Measurements from ENCODE around the gene FKBP2. TPM values are rescaled to one million over a fixed set of nuclear protein-coding genes. Genes with fewer than 3 reads are reported as not detected.

Gene FKBP2
- total RNA-seq, 1 donor from 2014 or later: 45.5 TPM

DNA sequence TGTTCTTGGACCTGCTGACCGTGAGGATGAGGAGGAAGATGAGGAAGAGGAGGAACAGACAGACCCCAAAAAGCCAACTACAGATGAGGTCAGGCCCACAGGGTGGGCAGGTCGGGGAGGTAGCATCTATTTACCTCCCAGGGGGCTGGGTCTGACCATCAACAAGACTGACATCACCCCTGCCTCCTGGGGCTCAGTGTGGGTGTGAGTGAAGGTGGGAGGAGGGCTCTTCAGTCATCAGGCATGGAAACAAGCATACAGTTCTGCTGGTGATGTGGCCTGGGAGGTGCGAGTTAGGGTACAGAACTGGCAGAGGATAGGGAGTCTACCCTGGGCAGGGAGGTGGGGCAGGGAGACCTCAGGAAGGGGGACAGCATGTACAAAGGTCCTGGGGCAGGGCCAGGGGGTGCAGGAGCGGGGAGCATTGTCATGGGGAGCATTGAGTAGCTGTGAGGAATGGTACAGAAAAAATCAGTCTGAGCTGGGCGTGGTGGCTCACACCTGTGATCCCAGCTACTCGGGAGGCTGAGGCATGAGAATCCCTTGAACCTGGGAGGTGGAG is 19.3 kb downstream of the FKBP2 start:
- Histone ChIP-seq H3K27ac (replicated peaks) (no peak overlapping the region), H3K27me3 (ENCODE audit: low read depth) (no peaks in the 10 kb centered on the region), H3K9me3 (replicated peaks) (no peaks in the 10 kb centered on the region), H3K36me3 (peaks cover 90% of the 10 kb centered on the region), H3K4me3 (no peak overlapping the region), H3K4me1 (no peaks in the 10 kb centered on the region)
- intact Hi-C loops (cut with micrococcal nuclease): no loop called here
- no peak for TF ChIP-seq CTCF (IDR thresholded peaks at IDR 0.05; ENCODE audit: borderline replicate concordance)
- no peak for DNase-seq

DNA sequence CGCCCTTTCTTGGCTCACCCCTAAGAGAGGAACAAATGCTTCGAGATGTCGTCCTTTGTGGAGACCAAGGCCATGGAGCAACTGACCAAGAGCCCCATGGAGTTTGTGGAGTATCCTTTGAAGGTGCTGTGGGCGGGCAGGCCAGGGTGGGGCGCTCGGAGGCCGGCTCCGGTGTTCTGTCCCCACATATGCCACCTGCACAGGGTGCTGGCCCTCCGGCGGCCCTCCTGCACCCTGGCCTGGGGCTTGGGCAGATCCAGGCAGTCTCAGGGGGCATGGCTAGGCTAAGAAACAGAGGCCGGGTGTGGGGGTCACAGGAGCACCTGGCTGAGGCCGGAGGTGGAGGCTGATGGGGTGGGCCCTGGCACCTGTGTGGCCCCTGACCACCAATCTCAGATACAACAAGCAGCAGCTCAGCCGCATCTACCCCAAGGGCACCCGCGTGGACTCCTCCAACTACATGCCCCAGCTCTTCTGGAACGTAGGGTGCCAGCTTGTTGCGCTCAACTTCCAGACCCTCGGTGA is 20.7 kb downstream of the FKBP2 start:
- H3K4me3 ChIP-seq: no peak overlapping the region

DNA sequence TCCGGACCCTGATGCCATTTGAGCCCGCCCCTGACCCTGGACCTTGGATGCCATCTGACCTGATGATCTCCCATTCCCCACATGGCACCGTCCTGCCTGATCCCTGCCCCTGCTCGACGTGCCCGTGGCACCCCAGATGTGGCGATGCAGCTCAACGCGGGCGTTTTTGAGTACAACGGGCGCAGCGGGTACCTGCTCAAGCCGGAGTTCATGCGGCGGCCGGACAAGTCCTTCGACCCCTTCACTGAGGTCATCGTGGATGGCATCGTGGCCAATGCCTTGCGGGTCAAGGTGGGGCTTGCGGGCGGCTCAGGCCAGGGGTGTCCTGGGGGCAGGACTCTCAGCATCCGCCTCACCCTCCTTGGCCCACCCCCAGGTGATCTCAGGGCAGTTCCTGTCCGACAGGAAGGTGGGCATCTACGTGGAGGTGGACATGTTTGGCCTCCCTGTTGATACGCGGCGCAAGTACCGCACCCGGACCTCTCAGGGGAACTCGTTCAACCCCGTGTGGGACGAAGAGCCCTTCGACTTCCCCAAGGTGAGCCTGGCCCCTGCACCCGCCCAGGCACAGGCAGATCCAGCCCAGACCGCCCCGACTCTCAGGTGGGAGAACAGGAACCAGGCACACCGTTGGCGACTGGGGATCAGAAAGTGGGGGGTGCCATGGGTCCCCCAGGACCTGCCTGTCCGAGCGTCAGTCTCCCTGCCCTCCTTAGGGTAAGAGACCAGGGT is 21.5 kb downstream of the FKBP2 start:
- no peak for TF ChIP-seq CTCF (IDR thresholded peaks at IDR 0.05; ENCODE audit: borderline replicate concordance)
- H3K4me3 ChIP-seq: no peak overlapping the region
- H3K9me3 ChIP-seq (replicated peaks): no peaks in the 10 kb centered on the region
- peaks cover 10% of the 10 kb centered on the region for H3K4me1 ChIP-seq
- no peak for DNase-seq
- H3K27ac ChIP-seq (replicated peaks): no peak overlapping the region
- intact Hi-C loops (cut with micrococcal nuclease): no loop called here
- H3K36me3 ChIP-seq: peaks cover 84% of the 10 kb centered on the region
- no peaks in the 10 kb centered on the region for H3K27me3 ChIP-seq (ENCODE audit: low read depth)

More for the DNA sequence above, 20.7 kb downstream of the FKBP2 start:
- peaks cover 2% of the 10 kb centered on the region for H3K4me1 ChIP-seq
- intact Hi-C loops (cut with micrococcal nuclease): no loop called here
- H3K36me3 ChIP-seq: peaks cover 89% of the 10 kb centered on the region
- H3K9me3 ChIP-seq (replicated peaks): no peaks in the 10 kb centered on the region
- TF ChIP-seq CTCF (IDR thresholded peaks at IDR 0.05; ENCODE audit: borderline replicate concordance): no peak
- no peak overlapping the region for H3K27ac ChIP-seq (replicated peaks)
- H3K27me3 ChIP-seq (ENCODE audit: low read depth): no peaks in the 10 kb centered on the region
- no peak for DNase-seq

DNA sequence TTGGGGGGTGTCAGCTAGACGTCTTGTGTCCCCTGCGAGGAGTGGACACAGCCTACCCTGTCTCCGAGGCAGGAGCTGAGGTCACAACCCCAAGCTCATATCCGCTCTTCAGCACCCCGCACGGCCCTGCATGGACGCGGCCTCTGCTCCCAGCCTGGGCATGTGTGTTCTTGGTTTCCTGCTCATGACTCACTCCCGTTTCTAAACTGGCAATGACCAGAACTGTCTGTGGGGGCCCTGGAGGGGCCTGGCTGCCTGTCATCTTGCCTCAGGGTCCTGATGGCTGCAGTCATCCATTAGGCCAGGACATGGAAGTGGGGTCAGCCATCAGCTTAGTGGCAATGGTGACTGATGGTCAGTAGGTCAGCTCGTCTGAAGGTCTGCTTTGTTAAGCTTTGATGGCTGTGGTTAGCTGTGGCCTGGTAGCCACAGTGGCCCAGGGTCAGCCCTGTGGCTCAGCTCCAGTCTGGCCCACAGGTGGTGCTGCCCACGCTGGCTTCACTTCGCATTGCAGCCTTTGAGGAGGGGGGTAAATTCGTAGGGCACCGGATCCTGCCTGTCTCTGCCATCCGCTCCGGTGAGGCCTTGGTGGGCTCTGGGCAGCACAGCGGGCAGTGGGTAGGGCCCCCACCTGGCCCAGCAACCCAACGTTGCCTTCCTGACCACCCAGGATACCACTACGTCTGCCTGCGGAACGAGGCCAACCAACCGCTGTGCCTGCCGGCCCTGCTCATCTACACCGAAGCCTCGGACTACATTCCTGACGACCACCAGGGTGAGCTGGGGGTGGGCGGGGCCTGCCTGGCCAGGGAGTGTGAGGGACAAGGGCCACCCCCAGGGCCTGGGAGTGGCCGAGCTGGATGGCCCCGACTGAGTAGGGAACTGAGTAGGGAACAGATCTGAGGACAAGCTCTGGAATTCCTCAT is 22.4 kb downstream of the FKBP2 start:
- intact Hi-C loops (cut with micrococcal nuclease): no loop called here
- Histone ChIP-seq H3K9me3 (replicated peaks) (no peaks in the 10 kb centered on the region), H3K27me3 (ENCODE audit: low read depth) (no peaks in the 10 kb centered on the region), H3K4me1 (peaks cover 19% of the 10 kb centered on the region), H3K36me3 (peaks cover 76% of the 10 kb centered on the region), H3K4me3 (no peak overlapping the region), H3K27ac (replicated peaks) (no peak overlapping the region)
- TF ChIP-seq CTCF (IDR thresholded peaks at IDR 0.05; ENCODE audit: borderline replicate concordance): no peak
- no peak for DNase-seq

GRCh38 chr11:64263947-64264317 is 23.0 kb downstream of the FKBP2 start:
- intact Hi-C loops (cut with micrococcal nuclease): no loop called here
- Histone ChIP-seq H3K9me3 (replicated peaks) (no peaks in the 10 kb centered on the region), H3K27me3 (ENCODE audit: low read depth) (no peaks in the 10 kb centered on the region), H3K36me3 (peaks cover 69% of the 10 kb centered on the region), H3K4me1 (peaks cover 25% of the 10 kb centered on the region), H3K4me3 (no peak overlapping the region), H3K27ac (replicated peaks) (no peak overlapping the region)
- no peak for DNase-seq
- TF ChIP-seq CTCF (IDR thresholded peaks at IDR 0.05; ENCODE audit: borderline replicate concordance): no peak
